H1 (cell line): Measurements from ENCODE around the gene KCNN4. TPM values are rescaled to one million over a fixed set of nuclear protein-coding genes. Genes with fewer than 3 reads are reported as not detected.

Experiments used
- JUND ChIP-seq: IDR thresholded peaks from 2 replicates; pipeline ENCODE4 v1.6.1; 2011; ENCODE audit warnings: mild to moderate bottlenecking, improper control_type of control experiment, low read length
- POLR2AphosphoS5 ChIP-seq: IDR thresholded peaks from 2 replicates; pipeline ENCODE4 v1.6.1; 2011; ENCODE audit warnings: low read depth, low read length
- TEAD4 ChIP-seq: IDR thresholded peaks from 2 replicates; pipeline ENCODE4 v1.6.1; 2012; ENCODE audit warnings: low read depth, low read length, inconsistent platforms, mixed read lengths
- polyA plus RNA-seq, 7 experiments: library from polyadenylated mRNA; depleted of rRNA in 3 of 7; stranded (reverse) in 5 of 7; unstranded in 2 of 7; fragments of >200 nt in 5 of 7; fragments of 200-250 nt in 2 of 7; gene quantifications; 1 replicate in 5 of 7; 2 replicates in 1 of 7; 4 replicates in 1 of 7; pipeline versions ENCODE4 v1.2.1 to v1.2.3, GENCODE V29; 2011 to 2013; ENCODE audit warnings: missing spikeins in 2 of 7, mixed read lengths in 2 of 7
- total RNA-seq: library from RNA; stranded (reverse); fragmentation: NEBNext Ultra II Directional; extraction: Animal tissue kit (Norgen Biotek cat#: 25700); gene quantifications from 2 replicates; pipeline ENCODE4 v1.2.1, GENCODE V29; 2021

The KCNN4 gene
- total and polyA plus RNA-seq, 2 of the 8 experiments (the other 6 are each of a cell fraction or from before 2014, with no cell fraction given): 0.78 to 1.5 TPM

GRCh38 chr19:43727593-43727853 is 53.2 kb downstream of the KCNN4 start (continued):
- TF ChIP-seq TEAD4: no peak
- TF ChIP-seq POLR2AphosphoS5: no peak
- TF ChIP-seq JUND: no peak
- TF ChIP-seq, all 59 proteins: peak for 0
